Coronary artery (tissue), 2 donors: ENCODE results near the gene SEC22C.

Source experiments
- DNase-seq: peaks from one replicate; pipeline ENCODE4 v3.0.0-alpha.2; 2017; ENCODE audit warnings: low spot score
- H3K27ac ChIP-seq, 2 donors: fragments of 200-600 bp; sonication (generic); one replicate each; pipeline ENCODE4 v1.5.1; 2016 to 2019
- H3K4me3 ChIP-seq: fragments of 200-600 bp; sonication (generic); 2 replicates; pipeline ENCODE4 v1.5.1; 2016; ENCODE audit warnings: mild to moderate bottlenecking, moderate library complexity
- CTCF ChIP-seq: fragments of 200-600 bp; sonication (generic); IDR thresholded peaks from one replicate; pipeline ENCODE4 v1.5.1; 2019; ENCODE audit warnings: antibody characterized with exemption

SEC22C gene

GRCh38 chr3:42503251-42503924, 78.4 kb downstream of the SEC22C start:
- Histone ChIP-seq H3K27ac (peak overlapping the region; percentile 31 to 74), H3K4me3 (peak overlapping the region; percentile 66)
- TF ChIP-seq CTCF = no peak
- DNase-seq = no peak

GRCh38 chr3:42502429-42503250, 79.1 kb downstream of the SEC22C start, which contains the start of gene VIPR1:
Gene VIPR1 (plus strand): TSS chr3:42502643. CDS start chr3:42502736, 93 bp downstream.
- peak; percentile 82 for DNase-seq
- H3K4me3 ChIP-seq = peak within 1 kb of the TSS; percentile 66
- TF ChIP-seq CTCF = no peak
- peak within 1 kb of the TSS; percentile 31 to 74 for H3K27ac ChIP-seq

GRCh38 chr3:42501681-42502428, 79.9 kb downstream of the SEC22C start:
- peak; percentile 54 for TF ChIP-seq CTCF

DNA sequence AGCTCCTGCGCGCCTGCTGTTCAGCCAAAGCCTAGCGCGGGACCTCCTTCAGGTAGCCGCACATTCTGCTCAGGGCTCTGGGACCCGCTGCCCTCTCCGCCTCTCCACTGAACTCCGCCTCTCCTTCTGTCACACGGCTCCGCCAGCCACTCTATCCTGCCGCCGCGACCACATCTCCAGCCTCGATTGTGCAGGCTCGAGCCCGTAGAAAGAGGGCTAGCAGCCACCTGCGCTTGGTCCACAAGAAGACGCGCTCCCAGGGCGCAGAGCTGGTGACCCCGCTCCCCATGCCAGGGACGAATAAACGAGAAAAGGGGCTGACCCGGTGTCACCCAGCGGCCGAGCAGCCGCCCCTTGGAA, 80.5 kb downstream of the SEC22C start:
- Histone ChIP-seq H3K27ac (no peak overlapping the region), H3K4me3 (peak overlapping the region; percentile 66)
- peak; percentile 73 for DNase-seq
- no peak for TF ChIP-seq CTCF

More at GRCh38 chr3:42501681-42502428, 79.9 kb downstream of the SEC22C start:
- peak; percentile 80 for DNase-seq
- peak overlapping the region; percentile 31 to 74 for H3K27ac ChIP-seq
- H3K4me3 ChIP-seq = peak overlapping the region; percentile 66

- Histone ChIP-seq H3K4me3 (no peak overlapping the region), H3K27ac (no peak overlapping the region)
- peak; percentile 64 for DNase-seq
- no peak for TF ChIP-seq CTCF
These were observed 80.9 kb downstream of the SEC22C start for GRCh38 chr3:42500909-42501308.

DNA sequence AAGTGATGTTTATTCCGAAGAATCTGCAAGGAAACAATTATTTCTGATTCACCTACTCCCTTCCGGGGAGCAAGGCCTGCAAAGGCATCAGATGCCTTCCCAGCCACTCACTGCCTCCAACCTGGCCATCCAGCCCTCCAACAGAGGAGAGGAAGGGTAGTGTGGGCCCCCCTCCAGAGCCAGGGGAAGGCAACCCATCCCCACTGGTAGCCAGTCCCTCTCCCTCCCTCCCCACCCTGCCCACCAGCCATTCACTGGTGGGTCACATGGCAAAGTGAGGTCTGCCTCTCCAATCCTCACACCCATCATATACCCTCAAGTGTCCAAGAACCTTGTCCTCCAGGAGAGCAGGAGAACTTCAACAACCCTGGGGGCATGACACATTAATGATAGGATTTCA, 81.7 kb downstream of the SEC22C start:
- no peak overlapping the region for H3K27ac ChIP-seq
- no peak for TF ChIP-seq CTCF
- peak; percentile 57 for DNase-seq
- H3K4me3 ChIP-seq = no peak overlapping the region
